GM12874 (cell line): ENCODE data around the gene BARHL1.

Source experiments
- CTCF ChIP-seq: IDR thresholded peaks from 2 replicates; pipeline ENCODE4 v1.5.1; 2011; ENCODE audit warnings: low read depth, mild to moderate bottlenecking, control low read depth, low read length, moderate library complexity; ENCODE audit not compliant: insufficient read depth

BARHL1 gene

GRCh38 chr9:132556714-132557113, 25.7 kb upstream of the BARHL1 start:
- no peak for TF ChIP-seq CTCF

- no peak for TF ChIP-seq CTCF
Measured at GRCh38 chr9:132557159-132557558, 25.2 kb upstream of the BARHL1 start.

GRCh38 chr9:132559711-132560110, 22.7 kb upstream of the BARHL1 start:
- TF ChIP-seq CTCF: no peak

- no peak for TF ChIP-seq CTCF
Measured at GRCh38 chr9:132560616-132561202, 21.7 kb upstream of the BARHL1 start.

- no peak for TF ChIP-seq CTCF
Measured at GRCh38 chr9:132562306-132562573, 20.2 kb upstream of the BARHL1 start.

GRCh38 chr9:132564526-132564925, 17.9 kb upstream of the BARHL1 start:
- no peak for TF ChIP-seq CTCF

- no peak for TF ChIP-seq CTCF
Measured at GRCh38 chr9:132571806-132572600, 10.4 kb upstream of the BARHL1 start.
